Measurements from ENCODE around the gene MDFI.

GRCh38 chr6:41675176-41675775 lies 37.0 kb downstream of the MDFI start:
- TF ChIP-seq ELK1 (IDR thresholded peaks at IDR 0.05; ENCODE audit: low read depth, low read length) (no peak), HDAC2 (IDR thresholded peaks at IDR 0.05) (no peak), POLR2A (IDR thresholded peaks at IDR 0.05; ENCODE audit: low read length) (no peak), PBX3 (IDR thresholded peaks at IDR 0.05) (no peak), CBX8 (IDR thresholded peaks at IDR 0.05) (no peak), HOXB5 (CRISPR knock-in tag; IDR thresholded peaks at IDR 0.05) (no peak)
- TF ChIP-seq, protein P1, sequence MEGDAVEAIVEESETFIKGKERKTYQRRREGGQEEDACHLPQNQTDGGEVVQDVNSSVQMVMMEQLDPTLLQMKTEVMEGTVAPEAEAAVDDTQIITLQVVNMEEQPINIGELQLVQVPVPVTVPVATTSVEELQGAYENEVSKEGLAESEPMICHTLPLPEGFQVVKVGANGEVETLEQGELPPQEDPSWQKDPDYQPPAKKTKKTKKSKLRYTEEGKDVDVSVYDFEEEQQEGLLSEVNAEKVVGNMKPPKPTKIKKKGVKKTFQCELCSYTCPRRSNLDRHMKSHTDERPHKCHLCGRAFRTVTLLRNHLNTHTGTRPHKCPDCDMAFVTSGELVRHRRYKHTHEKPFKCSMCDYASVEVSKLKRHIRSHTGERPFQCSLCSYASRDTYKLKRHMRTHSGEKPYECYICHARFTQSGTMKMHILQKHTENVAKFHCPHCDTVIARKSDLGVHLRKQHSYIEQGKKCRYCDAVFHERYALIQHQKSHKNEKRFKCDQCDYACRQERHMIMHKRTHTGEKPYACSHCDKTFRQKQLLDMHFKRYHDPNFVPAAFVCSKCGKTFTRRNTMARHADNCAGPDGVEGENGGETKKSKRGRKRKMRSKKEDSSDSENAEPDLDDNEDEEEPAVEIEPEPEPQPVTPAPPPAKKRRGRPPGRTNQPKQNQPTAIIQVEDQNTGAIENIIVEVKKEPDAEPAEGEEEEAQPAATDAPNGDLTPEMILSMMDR (IDR thresholded peaks at IDR 0.05) = no peak
- TF ChIP-seq, protein P2, sequence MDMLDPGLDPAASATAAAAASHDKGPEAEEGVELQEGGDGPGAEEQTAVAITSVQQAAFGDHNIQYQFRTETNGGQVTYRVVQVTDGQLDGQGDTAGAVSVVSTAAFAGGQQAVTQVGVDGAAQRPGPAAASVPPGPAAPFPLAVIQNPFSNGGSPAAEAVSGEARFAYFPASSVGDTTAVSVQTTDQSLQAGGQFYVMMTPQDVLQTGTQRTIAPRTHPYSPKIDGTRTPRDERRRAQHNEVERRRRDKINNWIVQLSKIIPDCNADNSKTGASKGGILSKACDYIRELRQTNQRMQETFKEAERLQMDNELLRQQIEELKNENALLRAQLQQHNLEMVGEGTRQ (IDR thresholded peaks at IDR 0.05) = no peak
